Muscle of back (tissue), 11 donors: Measurements from ENCODE around the gene NYAP1. TPM values are rescaled to one million over a fixed set of nuclear protein-coding genes. Genes with fewer than 3 reads are reported as not detected.
"Not testable (repeated sequence)": the region's sequence is repeated elsewhere in the genome, so short reads cannot be mapped to it uniquely, and the experiment has no call there.

Experiments used
- DNase-seq, 3 donors: peaks; one replicate each; pipeline versions ENCODE4 v3.0.0 to v3.0.0-alpha.2; 2013
- polyA plus RNA-seq, 10 donors: library from polyadenylated mRNA; unstranded; fragments of 120-200 nt; gene quantifications; one replicate each; pipeline ENCODE4 v1.2.1, GENCODE V29; 2013; ENCODE audit not compliant: insufficient read length in 10 of 10

Gene NYAP1
- polyA plus RNA-seq, 10 donors, result 1.1 to 3.4 (median 1.7) TPM

- not testable (repeated sequence) for DNase-seq
These were observed 57.6 kb downstream of the NYAP1 start for GRCh38 chr7:100541309-100541708.

- DNase-seq, result no peak
These were observed 59.9 kb downstream of the NYAP1 start for GRCh38 chr7:100543586-100543985.

GRCh38 chr7:100544386-100544785 is 60.7 kb downstream of the NYAP1 start:
- DNase-seq, result no peak

Other genes starting within 250 kb of the NYAP1 start
- gene SPDYE3, start 176.2 kb upstream of the NYAP1 start, polyA plus RNA-seq, result 1 to 10 TPM; 4.4 to 7.2 (median 5.6) TPM
- 10 to 100 TPM; 11.6 to 30.5 (median 14.5) TPM for gene PILRB, start 125.8 kb upstream of the NYAP1 start, polyA plus RNA-seq
- 1 to 10 TPM; 1.8 to 6.2 (median 2.7) TPM for gene PILRA, start 110.4 kb upstream of the NYAP1 start, polyA plus RNA-seq
- 1 to 10 TPM; 4.0 to 7.6 (median 5.4) TPM for gene ZCWPW1, start 55.2 kb upstream of the NYAP1 start, polyA plus RNA-seq
- 10 to 100 TPM; 25.2 to 38.4 (median 33.6) TPM for gene MEPCE, start 54.1 kb upstream of the NYAP1 start, polyA plus RNA-seq
- gene PPP1R35, start 47.4 kb upstream of the NYAP1 start, polyA plus RNA-seq, result 10 to 100 TPM in 8 of 10 donors, 1 to 10 TPM in 2; 7.7 to 18.0 (median 12.0) TPM
- 1 to 10 TPM in 8 of 10 donors, under 1 TPM in 2; 0.86 to 3.5 (median 1.4) TPM for gene SPACDR, start 19.7 kb upstream of the NYAP1 start, polyA plus RNA-seq
- gene TSC22D4, start 4.7 kb upstream of the NYAP1 start, polyA plus RNA-seq, result 10 to 100 TPM; 30.3 to 46.3 (median 40.1) TPM
- gene AGFG2, start 55.3 kb downstream of the NYAP1 start, polyA plus RNA-seq, result 10 to 100 TPM in 5 of 10 donors, 1 to 10 TPM in 5; 8.6 to 12.5 (median 9.8) TPM
- 1 to 10 TPM; 1.5 to 5.3 (median 2.6) TPM for gene SAP25, start 90.0 kb downstream of the NYAP1 start, polyA plus RNA-seq
- gene LRCH4, start 102.2 kb downstream of the NYAP1 start, polyA plus RNA-seq, result 10 to 100 TPM; 16.7 to 30.5 (median 22.7) TPM
- 1 to 10 TPM in 4 of 10 donors, under 1 TPM in 6; 0.74 to 2.0 (median 0.94) TPM for gene FBXO24, start 102.4 kb downstream of the NYAP1 start, polyA plus RNA-seq
- gene PCOLCE, start 118.4 kb downstream of the NYAP1 start, polyA plus RNA-seq, result 100 to 1,000 TPM; 202 to 371 (median 254) TPM
- gene MOSPD3, start 128.6 kb downstream of the NYAP1 start, polyA plus RNA-seq, result 10 to 100 TPM; 11.8 to 20.0 (median 15.8) TPM
- 1 to 10 TPM in 4 of 10 donors, under 1 TPM in 6; 0.46 to 1.4 (median 0.98) TPM for gene TFR2, start 157.6 kb downstream of the NYAP1 start, polyA plus RNA-seq
- under 1 TPM in 1 of 10 donors, not detected in 9; 0.14 TPM for gene ACTL6B, start 172.5 kb downstream of the NYAP1 start, polyA plus RNA-seq
- gene GNB2, start 189.8 kb downstream of the NYAP1 start, polyA plus RNA-seq, result 100 to 1,000 TPM; 110 to 181 (median 147) TPM
- gene GIGYF1, start 210.3 kb downstream of the NYAP1 start, polyA plus RNA-seq, result 10 to 100 TPM; 18.0 to 36.2 (median 26.0) TPM
- 10 to 100 TPM; 13.6 to 33.1 (median 18.9) TPM for gene POP7, start 222.2 kb downstream of the NYAP1 start, polyA plus RNA-seq
- under 1 TPM in 1 of 10 donors, not detected in 9; 0.10 TPM for gene EPO, start 236.5 kb downstream of the NYAP1 start, polyA plus RNA-seq
- gene ZAN, start 249.7 kb downstream of the NYAP1 start, polyA plus RNA-seq, result not detected